Esophagus (tissue), 2 donors: ENCODE data around the gene NHP2. TPM values are rescaled to one million over a fixed set of nuclear protein-coding genes. Genes with fewer than 3 reads are reported as not detected.
A peak's percentile ranks its signal among the peaks of the same experiment; 100 is the strongest.
"Not testable (repeated sequence)": the region's sequence is repeated elsewhere in the genome, so short reads cannot be mapped to it uniquely, and the experiment has no call there.

Experiments
- H3K27ac ChIP-seq, 2 donors: one replicate each; pipeline ENCODE4 v1.5.1; 2013; ENCODE audit warnings: low read depth in 2 of 2, mild to moderate bottlenecking in 2 of 2, inconsistent platforms in 1 of 2, low read length in 1 of 2, moderate library complexity in 1 of 2
- H3K27me3 ChIP-seq, 2 donors: one replicate each; pipeline ENCODE4 v1.6.1; 2013; ENCODE audit warnings: low read length in 2 of 2, control low read depth in 1 of 2, mild to moderate bottlenecking in 1 of 2; ENCODE audit not compliant: insufficient read depth in 2 of 2, control insufficient read depth in 1 of 2
- H3K36me3 ChIP-seq, 2 donors: one replicate each; pipeline ENCODE4 v1.6.1; 2013; ENCODE audit warnings: low read length in 1 of 2; ENCODE audit not compliant: control insufficient read depth in 2 of 2, insufficient read depth in 2 of 2
- H3K4me1 ChIP-seq, 2 donors: one replicate each; pipeline ENCODE4 v1.6.1; 2013; ENCODE audit warnings: low read length in 1 of 2; ENCODE audit not compliant: control insufficient read depth in 2 of 2, insufficient read depth in 2 of 2
- H3K4me3 ChIP-seq, 2 donors: one replicate each; pipeline ENCODE4 v1.5.1; 2013; ENCODE audit warnings: low read length in 2 of 2, mild to moderate bottlenecking in 2 of 2, low read depth in 1 of 2, moderate library complexity in 1 of 2
- H3K9me3 ChIP-seq, 2 donors: one replicate each; pipeline ENCODE4 v1.6.1; 2013; ENCODE audit warnings: mild to moderate bottlenecking in 2 of 2, low read depth in 1 of 2, low read length in 1 of 2, moderate library complexity in 1 of 2; ENCODE audit not compliant: control insufficient read depth in 2 of 2, insufficient read depth in 1 of 2
- WGBS, 2 donors: extraction: QIAGEN DNeasy Blood & Tissue Kit; methylation state at CpG; one replicate each; pipeline ENCODE4 v1.1.7; 2013; 5-methylcytosine and 5-hydroxymethylcytosine counted together
- polyA plus RNA-seq, 2 donors: library from polyadenylated mRNA; stranded (reverse); fragments of 200-250 nt; gene quantifications; one replicate each; pipeline ENCODE4 v1.2.3, GENCODE V29; 2013
- donor health status: healthy with polysubstance abuse.
- donor health status: Bipolar disorder and iron deficiency.

Gene NHP2
- polyA plus RNA-seq, result 100 to 1,000 TPM; 126 to 238 TPM

DNA sequence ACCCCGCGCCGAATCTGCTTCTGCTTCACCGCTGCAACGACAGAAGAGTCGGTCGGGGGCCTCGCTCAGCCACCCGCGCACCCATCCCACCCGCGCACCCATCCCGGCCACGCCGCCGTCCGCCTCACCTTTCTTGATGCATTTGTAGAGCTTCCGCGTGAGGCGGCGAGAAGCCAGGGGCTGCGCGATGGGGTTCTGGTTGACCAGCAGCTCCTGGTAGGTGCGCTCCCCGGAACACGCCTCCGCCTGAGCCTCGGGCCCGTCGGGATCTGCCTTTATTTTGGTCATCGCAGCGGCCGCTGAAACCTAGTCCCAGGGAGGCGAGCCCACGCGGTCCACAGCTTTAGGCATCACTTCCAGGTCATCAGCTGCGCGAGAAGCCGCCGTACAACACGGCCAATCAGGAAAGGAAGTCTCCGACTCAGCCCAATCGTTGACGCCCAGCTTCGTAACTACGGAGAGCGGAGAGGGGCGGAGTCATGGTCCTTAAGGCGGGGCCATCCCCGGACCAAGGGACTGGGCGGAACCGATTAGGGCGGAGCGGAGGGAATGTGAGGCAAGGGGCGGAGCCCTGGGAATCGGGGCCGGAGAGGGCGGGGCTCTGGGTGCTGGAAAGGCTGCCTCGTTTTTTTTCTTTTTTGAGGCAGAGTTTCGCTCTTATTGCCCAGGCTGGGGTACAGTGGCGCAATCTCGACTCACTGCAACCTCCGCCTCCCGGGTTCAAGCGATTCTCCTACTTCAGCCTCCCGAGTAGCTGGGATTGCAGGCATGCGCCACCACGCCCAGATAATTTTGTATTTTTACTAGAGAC is at the start of gene NHP2:
Gene NHP2 (minus strand): TSS at position 356 of the 811 bp plus-strand sequence. CDS start 68 bp downstream, at position 288.
- H3K27me3 ChIP-seq, result no peaks in the 10 kb centered on the region
- H3K4me1 ChIP-seq, result peaks cover 0 to 10% of the 10 kb centered on the region in 2 donors
- 2% methylated on average over 63 to 68 of the region's 68 CpGs for WGBS, 2 donors
- H3K9me3 ChIP-seq, result no peaks in the 10 kb centered on the region
- H3K27ac ChIP-seq, result peak within 1 kb of the TSS; percentile 66 to 91
- H3K4me3 ChIP-seq, result peak within 1 kb of the TSS; percentile 68 to 77
- peaks cover 4 to 19% of the 10 kb centered on the region in 2 donors for H3K36me3 ChIP-seq

GRCh38 chr5:178202541-178202940 is 48.9 kb upstream of the NHP2 start:
- no peak overlapping the region for H3K4me3 ChIP-seq
- H3K36me3 ChIP-seq, result peaks cover 0 to 11% of the 10 kb centered on the region in 2 donors
- no peaks in the 10 kb centered on the region for H3K27me3 ChIP-seq
- H3K4me1 ChIP-seq, result peaks cover 4 to 18% of the 10 kb centered on the region in 2 donors
- 95% methylated on average over 10 of the region's 10 CpGs for WGBS, 2 donors
- H3K9me3 ChIP-seq, result no peaks in the 10 kb centered on the region
- no peak overlapping the region for H3K27ac ChIP-seq

DNA sequence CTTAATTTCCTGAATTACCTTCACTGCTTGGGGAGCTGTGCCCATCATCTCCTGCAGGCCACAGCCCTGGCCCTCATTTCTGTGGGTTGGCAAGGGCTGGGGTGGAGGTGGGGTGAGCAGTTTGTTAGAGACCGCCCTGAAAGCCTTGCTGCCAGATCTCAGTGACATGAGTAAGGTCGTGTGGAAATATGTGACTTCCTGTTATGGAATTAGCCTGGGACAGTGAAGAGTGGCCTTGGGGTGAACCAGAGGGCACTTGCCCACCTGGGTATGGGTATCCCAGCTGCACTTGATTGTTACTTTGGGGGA is 48.2 kb upstream of the NHP2 start:
- peaks cover 0 to 9% of the 10 kb centered on the region in 2 donors for H3K36me3 ChIP-seq
- 36 to 48% methylated on average over 2 of the region's 2 CpGs for WGBS, 2 donors
- peaks cover 4 to 15% of the 10 kb centered on the region in 2 donors for H3K4me1 ChIP-seq
- H3K4me3 ChIP-seq, result no peak overlapping the region
- no peaks in the 10 kb centered on the region for H3K27me3 ChIP-seq
- H3K27ac ChIP-seq, result no peak overlapping the region
- H3K9me3 ChIP-seq, result no peaks in the 10 kb centered on the region

GRCh38 chr5:178201221-178201926 is 47.7 kb upstream of the NHP2 start:
- H3K4me1 ChIP-seq, result peaks cover 2 to 10% of the 10 kb centered on the region in 2 donors
- H3K27ac ChIP-seq, result no peak overlapping the region

GRCh38 chr5:178199581-178200434 is 46.1 kb upstream of the NHP2 start:
- Histone ChIP-seq H3K9me3 (no peaks in the 10 kb centered on the region), H3K4me3 (no peak overlapping the region), H3K27me3 (no peaks in the 10 kb centered on the region), H3K36me3 (no peaks in the 10 kb centered on the region), H3K4me1 (peaks cover 0 to 7% of the 10 kb centered on the region in 2 donors), H3K27ac (peak overlapping the region in 1 of 2 donors; percentile 50)
- 52 to 62% methylated on average over 12 of the region's 12 CpGs for WGBS, 2 donors

More at GRCh38 chr5:178201221-178201926, 47.7 kb upstream of the NHP2 start:
- WGBS, 2 donors, result 77 to 78% methylated on average over 14 of the region's 14 CpGs
- peaks cover 0 to 4% of the 10 kb centered on the region in 2 donors for H3K36me3 ChIP-seq
- H3K27me3 ChIP-seq, result no peaks in the 10 kb centered on the region
- H3K4me3 ChIP-seq, result no peak overlapping the region
- no peaks in the 10 kb centered on the region for H3K9me3 ChIP-seq

- 79 to 81% methylated on average over 10 to 11 of the region's 11 CpGs for WGBS, 2 donors
- no peaks in the 10 kb centered on the region for H3K27me3 ChIP-seq
- no peaks in the 10 kb centered on the region for H3K9me3 ChIP-seq
- peaks cover 0 to 11% of the 10 kb centered on the region in 2 donors for H3K4me1 ChIP-seq
- no peaks in the 10 kb centered on the region for H3K36me3 ChIP-seq
- H3K27ac ChIP-seq, result no peak overlapping the region
- no peak overlapping the region for H3K4me3 ChIP-seq
Measured at GRCh38 chr5:178198706-178199105, 45.0 kb upstream of the NHP2 start.

DNA sequence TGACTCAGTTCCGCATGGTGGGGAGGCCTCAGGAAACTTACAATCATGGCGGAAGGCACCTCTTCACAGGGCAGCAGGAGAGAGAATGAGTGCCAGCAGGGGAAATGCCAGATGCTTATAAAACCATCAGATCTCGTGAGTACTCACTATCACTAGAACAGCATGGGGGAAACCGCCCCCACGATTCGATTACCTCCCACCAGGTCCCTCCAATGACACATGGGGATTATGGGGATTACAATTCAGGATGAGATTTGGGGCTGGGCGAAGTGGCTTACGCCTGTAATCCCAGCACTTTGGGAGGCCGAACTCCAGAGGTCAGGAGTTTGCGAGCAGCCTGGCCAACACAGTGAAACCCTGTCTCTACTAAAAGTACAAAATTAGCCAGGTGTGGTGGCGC is 44.5 kb upstream of the NHP2 start:
- WGBS, 2 donors, result 75 to 88% methylated on average over 11 of the region's 11 CpGs
- H3K4me3 ChIP-seq, H3K27me3 ChIP-seq, H3K36me3 ChIP-seq, H3K27ac ChIP-seq, H3K9me3 ChIP-seq: not testable (repeated sequence)
- H3K4me1 ChIP-seq, result peaks cover 0 to 15% of the 10 kb centered on the region in 2 donors

DNA sequence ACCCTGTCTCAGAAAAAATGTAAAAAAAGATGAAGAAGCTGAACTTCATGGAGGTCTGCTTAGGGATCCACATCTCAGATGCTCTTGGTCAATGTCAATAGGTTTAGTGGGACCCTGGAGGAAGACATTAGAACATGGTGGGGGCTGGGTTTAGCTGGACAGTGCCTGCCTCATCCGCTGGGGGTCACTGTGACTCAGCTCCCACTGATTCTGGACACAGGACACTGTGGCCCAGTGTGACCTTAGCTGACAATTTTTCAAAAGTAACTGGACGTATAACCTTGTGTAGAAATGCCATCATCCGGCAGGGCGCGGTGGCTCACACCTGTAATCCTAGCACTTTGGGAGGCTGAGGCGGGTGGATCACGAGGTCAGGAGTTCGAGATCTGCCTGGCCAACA is 43.3 kb upstream of the NHP2 start:
- Histone ChIP-seq H3K27ac (no peak overlapping the region), H3K9me3 (no peaks in the 10 kb centered on the region), H3K27me3 (no peaks in the 10 kb centered on the region), H3K4me3 (no peak overlapping the region), H3K36me3 (no peaks in the 10 kb centered on the region), H3K4me1 (peaks cover 0 to 13% of the 10 kb centered on the region in 2 donors)
- WGBS, 2 donors, result 79 to 87% methylated on average over 8 of the region's 8 CpGs

- no peak overlapping the region for H3K4me3 ChIP-seq
- WGBS, 2 donors, result 80 to 82% methylated on average over 7 of the region's 7 CpGs
- peaks cover 0 to 10% of the 10 kb centered on the region in 2 donors for H3K4me1 ChIP-seq
- H3K9me3 ChIP-seq, result no peaks in the 10 kb centered on the region
- H3K36me3 ChIP-seq, result no peaks in the 10 kb centered on the region
- H3K27me3 ChIP-seq, result no peaks in the 10 kb centered on the region
- H3K27ac ChIP-seq, result no peak overlapping the region
Measured at GRCh38 chr5:178196281-178196812, 42.7 kb upstream of the NHP2 start.
